ENCODE results near the gene PRSS22. TPM values are rescaled to one million over a fixed set of nuclear protein-coding genes. Genes with fewer than 3 reads are reported as not detected.

PRSS22 gene
- total and polyA plus RNA-seq, 2 experiments from 2014 or later, result 1.3 to 2.0 TPM

- TF ChIP-seq ZNF462 (CRISPR knock-in tag; IDR thresholded peaks at IDR 0.05) (no peak), EZH2phosphoT487 (IDR thresholded peaks at IDR 0.05; ENCODE audit: unreplicated experiment) (no peak)
Measured at GRCh38 chr16:2853531-2854073, 4.4 kb downstream of the PRSS22 start (continued).

GRCh38 chr16:2852731-2853507 lies 5.1 kb downstream of the PRSS22 start:
- no peaks in the 10 kb centered on the region for H3F3A ChIP-seq (replicated peaks; ENCODE audit: low read depth)
- no peak for TF ChIP-seq REST (IDR thresholded peaks at IDR 0.05; ENCODE audit: unreplicated experiment)
- no peak for TF ChIP-seq NANOG (IDR thresholded peaks at IDR 0.05; ENCODE audit: borderline replicate concordance)
- no peak for TF ChIP-seq JUNB (IDR thresholded peaks at IDR 0.05; ENCODE audit: unreplicated experiment)
- TF ChIP-seq ZNF114 (CRISPR knock-in tag; IDR thresholded peaks at IDR 0.05), result no peak
- no peak for TF ChIP-seq STAT1 (IDR thresholded peaks at IDR 0.05; ENCODE audit: unreplicated experiment)
- TF ChIP-seq EZH2 (IDR thresholded peaks at IDR 0.05; ENCODE audit: low read depth, unreplicated experiment), result no peak
- no peak for TF ChIP-seq POLR2AphosphoS5 (IDR thresholded peaks at IDR 0.05; ENCODE audit: low read depth)
- TF ChIP-seq CTCF (conservative IDR thresholded peaks at IDR 0.05; ENCODE audit: low read depth in 2 of 2), result no peak

More at GRCh38 chr16:2852731-2853507, 5.1 kb downstream of the PRSS22 start:
- DNase-seq (ENCODE audit: low spot score), result no peak
- H3K9me3 Mint-ChIP-seq, result peaks cover 16% of the 10 kb centered on the region
- Histone ChIP-seq H3K36me3 (ENCODE audit: insufficient read depth) (no peaks in the 10 kb centered on the region), H3K27me3 (ENCODE audit: insufficient read depth) (0 out of 2 replicates have a peak, but pooled peaks cover 5% of the 10 kb centered on the region), H3K4me2 (no peak overlapping the region), H3K79me2 (replicated peaks; ENCODE audit: insufficient read depth) (no peaks in the 10 kb centered on the region), H3K4me3 (no peak overlapping the region), H2AFZ (no peak overlapping the region), H3K27ac (ENCODE audit: low read depth) (no peak overlapping the region), H3K4me1 (ENCODE audit: insufficient read depth) (no peaks in the 10 kb centered on the region), H3K9me2 (ENCODE audit: insufficient read depth) (no peaks in the 10 kb centered on the region), H4K20me1 (replicated peaks; ENCODE audit: insufficient read depth) (no peaks in the 10 kb centered on the region)
- H3K4me3 Mint-ChIP-seq, result no peak overlapping the region
- H3K27me3 Mint-ChIP-seq (ENCODE audit: insufficient read depth, low read depth, poor library complexity), result peaks cover 16% of the 10 kb centered on the region
- peaks cover 9% of the 10 kb centered on the region for H3K36me3 Mint-ChIP-seq (ENCODE audit: low read depth)
- H3K27ac Mint-ChIP-seq, result no peak overlapping the region
- no peak; the same call in 2 of the 3 replicates for ATAC-seq
- H3K4me1 Mint-ChIP-seq, result peaks cover 3% of the 10 kb centered on the region

Data from GM23338 (cell line).